ENCODE data around the gene SPATA17. TPM values are rescaled to one million over a fixed set of nuclear protein-coding genes. Genes with fewer than 3 reads are reported as not detected.

Gene SPATA17
- polyA plus RNA-seq, 1 donor (not counting 4 experiments of a cell fraction or from before 2014, with no cell fraction given), result 1.8 TPM

DNA sequence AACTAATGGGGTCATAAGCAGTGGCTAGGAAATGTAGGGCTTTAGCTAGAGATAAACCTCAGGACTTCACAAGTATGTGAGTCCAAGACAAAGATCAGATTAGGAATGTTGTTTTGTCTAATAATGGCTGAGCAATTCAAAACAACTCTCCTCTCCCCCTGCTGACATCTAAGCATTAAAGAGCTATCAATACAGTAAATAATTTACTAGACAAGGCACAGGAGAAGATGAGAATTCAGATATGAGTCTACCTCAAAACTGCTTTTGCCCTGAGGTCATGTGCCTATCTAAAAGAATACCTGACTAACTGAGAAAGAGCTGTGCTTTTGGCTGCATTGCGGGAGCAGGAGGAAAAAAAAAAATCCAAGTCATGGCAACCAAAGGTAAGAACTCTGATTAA lies 86.8 kb downstream of the SPATA17 start:
- TF ChIP-seq EZH2 (IDR thresholded peaks at IDR 0.05; ENCODE audit: low read length), result no peak
- TF ChIP-seq CTCF (optimal IDR thresholded peaks at IDR 0.05 in 1 of 3, IDR thresholded peaks at IDR 0.05 in 1 of 3, conservative IDR thresholded peaks at IDR 0.05 in 1 of 3; ENCODE audit: extremely low read depth in 1 of 3, insufficient read depth in 2 of 3, low read length in 3 of 3), result no peak
- dilution Hi-C loops (cut with MboI; ENCODE audit: extremely low pct_ligation_motif_present, low sequenced_read_pairs), result no loop called here
- Histone ChIP-seq H4K20me1 (ENCODE audit: control insufficient read depth, extremely low read depth, insufficient read depth, low read length) (no peaks in the 10 kb centered on the region), H3K4me2 (ENCODE audit: control insufficient read depth, extremely low read depth, insufficient read depth, low read depth, low read length) (no peak overlapping the region), H3K36me3 (ENCODE audit: control insufficient read depth in 2 of 2, extremely low read depth in 1 of 2, insufficient read depth in 2 of 2, low read length in 2 of 2) (no peaks in the 10 kb centered on the region), H3K9me1 (ENCODE audit: control insufficient read depth, extremely low read depth, insufficient read depth, low read length) (no peaks in the 10 kb centered on the region), H3K9me3 (ENCODE audit: control insufficient read depth, low read depth, low read length) (no peaks in the 10 kb centered on the region), H3K27ac (ENCODE audit: control insufficient read depth, insufficient read depth, low read length) (no peak overlapping the region), H3K4me1 (ENCODE audit: control insufficient read depth, extremely low read depth, insufficient read depth, low read length) (peaks cover under 1% of the 10 kb centered on the region), H3K27me3 (ENCODE audit: control insufficient read depth, extremely low read depth, insufficient read depth, low read length) (no peaks in the 10 kb centered on the region), H3K4me3 (ENCODE audit: control insufficient read depth in 2 of 3, extremely low read depth in 1 of 3, insufficient read depth in 2 of 3, low read depth in 1 of 3, low read length in 3 of 3) (no peak overlapping the region), H3K79me2 (ENCODE audit: control insufficient read depth, insufficient read depth, low read length) (no peaks in the 10 kb centered on the region), H3K9ac (ENCODE audit: control insufficient read depth, extremely low read depth, insufficient read depth, low read length) (no peak overlapping the region), H2AFZ (ENCODE audit: control insufficient read depth, low read length) (no peak overlapping the region)
- FAIRE-seq, result no peak
- DNase-seq (ENCODE audit: low read depth, low spot score), result no peak

- dilution Hi-C loops (cut with MboI; ENCODE audit: extremely low pct_ligation_motif_present, low sequenced_read_pairs), result no loop called here
- Histone ChIP-seq H4K20me1 (ENCODE audit: control insufficient read depth, extremely low read depth, insufficient read depth, low read length) (no peaks in the 10 kb centered on the region), H3K9me1 (ENCODE audit: control insufficient read depth, extremely low read depth, insufficient read depth, low read length) (no peaks in the 10 kb centered on the region), H3K4me1 (ENCODE audit: control insufficient read depth, extremely low read depth, insufficient read depth, low read length) (no peaks in the 10 kb centered on the region), H3K27ac (ENCODE audit: control insufficient read depth, insufficient read depth, low read length) (no peak overlapping the region), H3K9ac (ENCODE audit: control insufficient read depth, extremely low read depth, insufficient read depth, low read length) (no peak overlapping the region), H3K27me3 (ENCODE audit: control insufficient read depth, extremely low read depth, insufficient read depth, low read length) (no peaks in the 10 kb centered on the region), H3K9me3 (ENCODE audit: control insufficient read depth, low read depth, low read length) (no peaks in the 10 kb centered on the region), H3K79me2 (ENCODE audit: control insufficient read depth, insufficient read depth, low read length) (no peaks in the 10 kb centered on the region), H2AFZ (ENCODE audit: control insufficient read depth, low read length) (no peak overlapping the region), H3K4me3 (ENCODE audit: control insufficient read depth in 2 of 3, extremely low read depth in 1 of 3, insufficient read depth in 2 of 3, low read depth in 1 of 3, low read length in 3 of 3) (no peak overlapping the region), H3K4me2 (ENCODE audit: control insufficient read depth, extremely low read depth, insufficient read depth, low read depth, low read length) (no peak overlapping the region), H3K36me3 (ENCODE audit: control insufficient read depth in 2 of 2, extremely low read depth in 1 of 2, insufficient read depth in 2 of 2, low read length in 2 of 2) (no peaks in the 10 kb centered on the region)
- no peak for TF ChIP-seq EZH2 (IDR thresholded peaks at IDR 0.05; ENCODE audit: low read length)
- no peak for TF ChIP-seq CTCF (optimal IDR thresholded peaks at IDR 0.05 in 1 of 3, IDR thresholded peaks at IDR 0.05 in 1 of 3, conservative IDR thresholded peaks at IDR 0.05 in 1 of 3; ENCODE audit: extremely low read depth in 1 of 3, insufficient read depth in 2 of 3, low read length in 3 of 3)
- FAIRE-seq (no peak), DNase-seq (ENCODE audit: low read depth, low spot score) (no peak)
Measured at GRCh38 chr1:217718873-217719272, 87.7 kb downstream of the SPATA17 start.
